DMS153 treated with DMSO at 0.1 percent for 48 hours (cell line): ENCODE measurements around the gene RO60.
"Not testable (repeated sequence)": the region's sequence is repeated elsewhere in the genome, so short reads cannot be mapped to it uniquely, and the experiment has no call there.

ENCODE experiments used
- DNase-seq: peaks from one replicate; lab custom pipeline; 2025; ENCODE audit not compliant: unreplicated experiment; lab: John Stamatoyannopoulos, UW

Gene RO60

GRCh38 chr1:193059282-193060114 is at the start of gene RO60, which contains the start of gene UCHL5:
RO60 (plus strand) TSS chr1:193059612; CDS start chr1:193069055, 9,443 bp downstream.
UCHL5 (minus strand) TSS chr1:193059360; CDS start chr1:193059260, 100 bp downstream.
- DNase-seq = peak; percentile 97

GRCh38 chr1:193011406-193011805 is 48.0 kb upstream of the RO60 start:
- DNase-seq = no peak

GRCh38 chr1:193013005-193013404 is 46.4 kb upstream of the RO60 start:
- DNase-seq = no peak

- no peak for DNase-seq
These were observed 45.7 kb upstream of the RO60 start for GRCh38 chr1:193013707-193014106.

GRCh38 chr1:193014400-193014799 is 45.0 kb upstream of the RO60 start:
- DNase-seq = no peak

- no peak for DNase-seq
These were observed 42.6 kb upstream of the RO60 start for GRCh38 chr1:193016788-193017187.

GRCh38 chr1:193019442-193020026 is 39.9 kb upstream of the RO60 start:
- peak; percentile 58 for DNase-seq

GRCh38 chr1:193025218-193025617 is 34.2 kb upstream of the RO60 start:
- DNase-seq = no peak

- no peak for DNase-seq
These were observed 29.1 kb upstream of the RO60 start for GRCh38 chr1:193030280-193030679.

GRCh38 chr1:193031431-193031830 is 28.0 kb upstream of the RO60 start:
- no peak for DNase-seq

GRCh38 chr1:193032643-193033427 is 26.6 kb upstream of the RO60 start:
- DNase-seq = not testable (repeated sequence)

GRCh38 chr1:193033610-193034009 is 25.8 kb upstream of the RO60 start:
- DNase-seq = no peak

GRCh38 chr1:193036337-193037047 is 22.9 kb upstream of the RO60 start:
- DNase-seq = peak; percentile 14

- DNase-seq = no peak
These were observed 19.4 kb upstream of the RO60 start for GRCh38 chr1:193040011-193040410.

- no peak for DNase-seq
These were observed 16.4 kb upstream of the RO60 start for GRCh38 chr1:193042766-193043691.

GRCh38 chr1:193048913-193049312 is 10.5 kb upstream of the RO60 start:
- DNase-seq = not testable (repeated sequence)

GRCh38 chr1:193054169-193054675 is 5.2 kb upstream of the RO60 start:
- DNase-seq = no peak

GRCh38 chr1:193058529-193059281 is 707 bp upstream of the RO60 start:
- DNase-seq = peak; percentile 12

GRCh38 chr1:193060115-193060403 is 647 bp downstream of the RO60 start:
- no peak for DNase-seq
